Left colon (tissue), 2 donors: ENCODE data around the gene G6PD. TPM values are rescaled to one million over a fixed set of nuclear protein-coding genes. Genes with fewer than 3 reads are reported as not detected.
"Not testable (repeated sequence)": the region's sequence is repeated elsewhere in the genome, so short reads cannot be mapped to it uniquely, and the experiment has no call there.

Experiments
- ATAC-seq: fragments of 200-7000 bp; cut with Tn5 transposase; one replicate; pipeline ENCODE4 v1.9.1; 2020; ENCODE audit warnings: mild to moderate bottlenecking, moderate library complexity
- DNase-seq, 2 donors: peaks; one replicate each; pipeline ENCODE4 v3.0.0-alpha.2; 2020
- intact Hi-C, 2 donors: fragments of 100-400 bp; cut with DNase I in 1 of 2; cut with micrococcal nuclease in 1 of 2; formaldehyde crosslinking; loops; one replicate each; pipeline versions ENCODE4 v1.11.2 to v1.14.0; 2022; cut with DNase I, micrococcal nuclease
- long read RNA-seq: library from polyadenylated mRNA; unstranded; transcript quantifications from one replicate; pipeline ENCODE4 v2.0.0, GENCODE V29; 2021
- total RNA-seq, 2 donors: library from RNA; stranded (reverse); fragmentation: NEBNext Ultra II Directional; extraction: Animal tissue kit (Norgen Biotek cat#: 25700); gene quantifications; one replicate each; pipeline ENCODE4 v1.2.1, GENCODE V29; 2021
- donor health status: DM: no; HTN: no; CAD: no.
- donor health status: DM: yes; HTN: yes; CAD: no.

G6PD gene
- 10 to 100 TPM; 30.5 to 34.2 TPM for total RNA-seq
- long read RNA-seq, partial matches to known transcripts = 0 of 1 reads
- long read RNA-seq, other reads (novel, unspliced or antisense) = 1 of 1 reads

GRCh38 chrX:154546354-154547244, at the start of gene G6PD:
Gene G6PD, minus strand, starts transcription at chrX:154546846. Its CDS starts 691 bp downstream, at chrX:154546155.
- ATAC-seq (peak; percentile 79), DNase-seq (peak in 1 of 2 donors; percentile 80)
- intact Hi-C loops = no loop called here

GRCh38 chrX:154595559-154596249, 49.1 kb upstream of the G6PD start:
- DNase-seq = no peak
- intact Hi-C loops = no loop called here
- ATAC-seq = no peak

GRCh38 chrX:154594491-154594890, 47.8 kb upstream of the G6PD start:
- intact Hi-C loops = no loop called here
- DNase-seq = no peak
- ATAC-seq = no peak

GRCh38 chrX:154593201-154593600, 46.6 kb upstream of the G6PD start:
- ATAC-seq = no peak
- DNase-seq = no peak
- intact Hi-C loops = no loop called here

DNA sequence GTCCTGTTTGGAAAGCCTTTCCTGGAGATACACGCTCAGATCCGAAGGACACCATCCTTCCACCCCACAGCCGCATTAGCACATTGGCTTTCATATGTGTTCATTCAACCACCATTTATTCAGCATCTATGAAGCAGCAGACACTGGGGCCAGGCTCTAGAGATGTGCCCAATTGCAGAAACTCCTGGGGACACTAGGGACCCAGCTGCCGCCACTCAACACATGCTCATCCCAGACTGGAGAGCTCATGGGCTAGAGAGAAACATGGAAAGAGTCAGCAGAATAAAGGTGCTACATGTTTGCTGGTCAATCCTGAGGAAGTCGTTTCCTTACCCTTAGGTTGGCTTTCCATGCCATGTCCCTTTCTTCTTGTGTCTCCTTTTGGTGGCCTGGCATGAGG, 45.9 kb upstream of the G6PD start:
- DNase-seq (no peak), ATAC-seq (no peak)
- intact Hi-C loops = no loop called here

- ATAC-seq, intact Hi-C loops, DNase-seq: not testable (repeated sequence)
These were observed 43.8 kb upstream of the G6PD start for GRCh38 chrX:154590415-154590814.

GRCh38 chrX:154584585-154585183, 38.0 kb upstream of the G6PD start, which contains the start of gene CTAG1A:
Gene CTAG1A, plus strand, starts transcription at chrX:154585133. Its CDS starts 74 bp downstream, at chrX:154585207.
- DNase-seq, intact Hi-C loops, ATAC-seq: not testable (repeated sequence)

GRCh38 chrX:154582994-154583393, 36.3 kb upstream of the G6PD start:
- DNase-seq, ATAC-seq, intact Hi-C loops: not testable (repeated sequence)

- DNase-seq, intact Hi-C loops: not testable (repeated sequence)
- ATAC-seq = peak; percentile 63
These were observed 28.4 kb upstream of the G6PD start for GRCh38 chrX:154575076-154575475.

DNA sequence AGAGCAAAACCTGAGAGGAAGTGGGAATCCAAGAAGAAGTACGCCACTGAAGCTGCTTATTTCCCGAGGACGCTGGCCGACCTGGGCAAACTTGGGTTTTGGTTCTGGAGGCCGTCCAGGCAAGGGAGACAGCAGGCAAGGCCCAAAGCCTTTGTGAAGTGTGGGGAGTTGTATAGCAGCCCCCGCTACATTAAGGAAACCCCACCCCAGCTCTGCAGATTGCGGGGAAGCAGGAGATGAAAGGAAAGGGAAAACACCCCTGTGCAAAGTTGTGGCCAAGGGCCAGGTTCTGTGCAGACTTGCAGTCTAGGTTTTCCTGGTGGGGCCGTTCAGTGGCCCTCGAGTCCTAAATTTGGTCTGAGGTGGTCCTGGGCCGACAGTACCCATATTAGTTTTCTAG, 26.4 kb upstream of the G6PD start:
- intact Hi-C loops, ATAC-seq, DNase-seq: not testable (repeated sequence)

DNA sequence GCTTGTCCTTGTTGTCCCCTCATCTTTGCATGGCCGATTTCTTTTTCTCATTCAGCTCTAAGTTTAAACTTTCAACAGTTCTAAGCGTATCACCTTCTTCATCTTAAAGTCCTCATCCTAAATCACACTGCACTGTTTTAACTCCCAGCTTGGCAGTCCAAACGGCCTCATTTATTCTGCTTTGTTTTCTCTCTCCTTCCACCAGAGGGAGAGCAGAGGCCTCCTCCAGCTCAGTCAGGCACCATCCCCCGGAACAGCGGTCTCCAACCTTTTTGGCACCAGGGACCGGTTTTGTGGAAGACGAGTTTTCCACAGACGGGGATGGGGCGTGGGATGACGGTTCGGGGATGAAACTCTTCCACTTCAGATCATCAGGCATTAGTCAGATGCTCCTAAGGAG, 23.7 kb upstream of the G6PD start:
- intact Hi-C loops, ATAC-seq: not testable (repeated sequence)

GRCh38 chrX:154562295-154562694, 15.6 kb upstream of the G6PD start:
- intact Hi-C loops, ATAC-seq, DNase-seq: not testable (repeated sequence)

More for the DNA sequence above, 23.7 kb upstream of the G6PD start:
- not testable (repeated sequence) for DNase-seq

GRCh38 chrX:154560326-154560725, 13.7 kb upstream of the G6PD start:
- ATAC-seq, intact Hi-C loops, DNase-seq: not testable (repeated sequence)

DNA sequence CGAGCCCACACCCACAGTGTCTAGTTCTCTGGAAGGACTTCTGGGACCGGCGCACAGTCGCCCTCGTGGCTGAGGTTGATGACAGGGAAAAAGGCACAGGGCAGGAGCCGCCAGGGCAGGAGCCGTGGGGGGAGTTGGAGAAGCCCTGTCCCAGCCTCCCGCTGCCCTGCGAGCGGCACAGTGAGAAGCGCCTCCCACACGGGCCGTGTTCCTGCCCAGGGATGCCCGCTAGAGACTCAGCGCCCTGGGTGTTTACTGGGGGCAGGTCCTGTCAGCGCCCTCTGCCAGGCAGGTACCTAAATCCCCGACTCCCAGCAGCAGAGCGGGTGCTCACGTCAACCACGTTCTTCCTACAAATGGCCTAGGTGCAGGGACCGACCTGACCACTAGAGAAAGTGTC, 12.2 kb upstream of the G6PD start:
- intact Hi-C loops, DNase-seq, ATAC-seq: not testable (repeated sequence)

GRCh38 chrX:154558060-154558690, 11.5 kb upstream of the G6PD start:
- intact Hi-C loops, ATAC-seq, DNase-seq: not testable (repeated sequence)

DNA sequence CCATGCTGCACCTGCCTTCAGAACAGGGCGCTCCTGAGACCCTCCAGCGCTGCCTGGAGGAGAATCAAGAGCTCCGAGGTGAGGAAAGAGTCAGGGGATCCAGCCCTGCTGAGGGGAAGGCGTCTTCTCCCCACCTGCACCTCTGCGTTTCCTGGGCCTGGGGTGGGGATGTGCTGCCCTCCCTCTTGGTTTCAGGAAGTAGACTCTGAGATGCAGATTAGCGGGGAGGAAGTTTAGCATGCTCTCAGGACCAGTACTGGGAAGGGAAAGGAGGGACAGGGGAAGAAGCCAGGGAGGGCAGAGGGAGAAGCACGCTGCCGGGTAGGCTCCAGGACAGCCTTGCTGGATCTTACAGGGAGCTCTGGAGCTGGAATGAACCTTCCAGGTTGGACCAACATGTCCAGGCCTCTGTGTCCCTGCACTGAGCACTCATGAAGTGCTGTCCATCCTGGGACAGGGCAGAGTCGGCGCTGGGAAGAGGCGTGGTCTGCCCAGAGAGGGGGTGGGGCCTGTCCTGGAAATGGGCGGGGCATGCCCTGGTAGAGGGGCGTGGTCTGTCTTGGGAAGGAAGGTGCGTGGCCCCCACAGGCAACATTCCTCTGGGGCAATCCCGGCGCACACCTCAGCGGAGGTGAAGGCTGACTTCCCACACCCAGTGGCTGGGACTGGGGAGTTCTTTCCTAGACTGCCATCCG, 5.6 kb upstream of the G6PD start:
- ATAC-seq, DNase-seq, intact Hi-C loops: not testable (repeated sequence)

GRCh38 chrX:154549766-154550165, 3.1 kb upstream of the G6PD start:
- intact Hi-C loops = no loop called here
- no peak for ATAC-seq

DNA sequence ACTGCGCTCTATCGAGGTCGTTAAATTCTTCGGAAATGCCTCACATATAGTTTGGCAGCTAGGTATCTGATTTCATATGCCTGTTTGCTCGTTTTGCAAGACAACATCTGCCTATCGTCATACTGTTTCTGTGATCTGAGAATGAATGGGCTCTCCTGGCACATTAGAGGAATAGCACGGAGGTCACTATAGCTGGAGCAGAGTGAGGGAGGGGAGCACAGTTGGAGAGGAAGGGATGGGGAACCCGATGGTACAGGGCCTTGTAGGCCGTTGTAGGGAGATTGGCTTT, 1.3 kb upstream of the G6PD start:
- intact Hi-C loops = no loop called here
- ATAC-seq = no peak

More at GRCh38 chrX:154549766-154550165, 3.1 kb upstream of the G6PD start:
- no peak for DNase-seq

More for the DNA sequence above, 1.3 kb upstream of the G6PD start:
- no peak for DNase-seq
